Measurements from ENCODE around the gene CNPY3.

Gene CNPY3

GRCh38 chr6:42935322-42935721 lies 6.0 kb downstream of the CNPY3 start:
- H3K4me3 ChIP-seq: no peak overlapping the region
- peaks cover 30 to 64% (median 53%) of the 10 kb centered on the region in 3 donors for H3K36me3 ChIP-seq
- TF ChIP-seq, protein P1, sequence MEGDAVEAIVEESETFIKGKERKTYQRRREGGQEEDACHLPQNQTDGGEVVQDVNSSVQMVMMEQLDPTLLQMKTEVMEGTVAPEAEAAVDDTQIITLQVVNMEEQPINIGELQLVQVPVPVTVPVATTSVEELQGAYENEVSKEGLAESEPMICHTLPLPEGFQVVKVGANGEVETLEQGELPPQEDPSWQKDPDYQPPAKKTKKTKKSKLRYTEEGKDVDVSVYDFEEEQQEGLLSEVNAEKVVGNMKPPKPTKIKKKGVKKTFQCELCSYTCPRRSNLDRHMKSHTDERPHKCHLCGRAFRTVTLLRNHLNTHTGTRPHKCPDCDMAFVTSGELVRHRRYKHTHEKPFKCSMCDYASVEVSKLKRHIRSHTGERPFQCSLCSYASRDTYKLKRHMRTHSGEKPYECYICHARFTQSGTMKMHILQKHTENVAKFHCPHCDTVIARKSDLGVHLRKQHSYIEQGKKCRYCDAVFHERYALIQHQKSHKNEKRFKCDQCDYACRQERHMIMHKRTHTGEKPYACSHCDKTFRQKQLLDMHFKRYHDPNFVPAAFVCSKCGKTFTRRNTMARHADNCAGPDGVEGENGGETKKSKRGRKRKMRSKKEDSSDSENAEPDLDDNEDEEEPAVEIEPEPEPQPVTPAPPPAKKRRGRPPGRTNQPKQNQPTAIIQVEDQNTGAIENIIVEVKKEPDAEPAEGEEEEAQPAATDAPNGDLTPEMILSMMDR (IDR thresholded peaks at IDR 0.05): no peak
- no peaks in the 10 kb centered on the region for H3K9me3 ChIP-seq
- H3K4me1 ChIP-seq: peaks cover 0 to 24% (median 18%) of the 10 kb centered on the region in 4 donors
- no peak for DNase-seq
- no peaks in the 10 kb centered on the region for H3K27me3 ChIP-seq
- intact Hi-C loops (cut with DNase I; ENCODE audit: low total_unique reads): no loop called here
- no peak overlapping the region for H3K27ac ChIP-seq

GRCh38 chr6:42936398-42936797 lies 7.1 kb downstream of the CNPY3 start:
- H3K36me3 ChIP-seq: peaks cover 30 to 72% (median 53%) of the 10 kb centered on the region in 3 donors
- DNase-seq: no peak
- no peaks in the 10 kb centered on the region for H3K9me3 ChIP-seq
- no peak overlapping the region for H3K4me3 ChIP-seq
- intact Hi-C loops (cut with DNase I; ENCODE audit: low total_unique reads): no loop called here
- H3K4me1 ChIP-seq: peaks cover 0 to 14% (median 8%) of the 10 kb centered on the region in 4 donors
- TF ChIP-seq, protein P1 (IDR thresholded peaks at IDR 0.05): no peak
- no peak overlapping the region for H3K27ac ChIP-seq
- H3K27me3 ChIP-seq: no peaks in the 10 kb centered on the region

DNA sequence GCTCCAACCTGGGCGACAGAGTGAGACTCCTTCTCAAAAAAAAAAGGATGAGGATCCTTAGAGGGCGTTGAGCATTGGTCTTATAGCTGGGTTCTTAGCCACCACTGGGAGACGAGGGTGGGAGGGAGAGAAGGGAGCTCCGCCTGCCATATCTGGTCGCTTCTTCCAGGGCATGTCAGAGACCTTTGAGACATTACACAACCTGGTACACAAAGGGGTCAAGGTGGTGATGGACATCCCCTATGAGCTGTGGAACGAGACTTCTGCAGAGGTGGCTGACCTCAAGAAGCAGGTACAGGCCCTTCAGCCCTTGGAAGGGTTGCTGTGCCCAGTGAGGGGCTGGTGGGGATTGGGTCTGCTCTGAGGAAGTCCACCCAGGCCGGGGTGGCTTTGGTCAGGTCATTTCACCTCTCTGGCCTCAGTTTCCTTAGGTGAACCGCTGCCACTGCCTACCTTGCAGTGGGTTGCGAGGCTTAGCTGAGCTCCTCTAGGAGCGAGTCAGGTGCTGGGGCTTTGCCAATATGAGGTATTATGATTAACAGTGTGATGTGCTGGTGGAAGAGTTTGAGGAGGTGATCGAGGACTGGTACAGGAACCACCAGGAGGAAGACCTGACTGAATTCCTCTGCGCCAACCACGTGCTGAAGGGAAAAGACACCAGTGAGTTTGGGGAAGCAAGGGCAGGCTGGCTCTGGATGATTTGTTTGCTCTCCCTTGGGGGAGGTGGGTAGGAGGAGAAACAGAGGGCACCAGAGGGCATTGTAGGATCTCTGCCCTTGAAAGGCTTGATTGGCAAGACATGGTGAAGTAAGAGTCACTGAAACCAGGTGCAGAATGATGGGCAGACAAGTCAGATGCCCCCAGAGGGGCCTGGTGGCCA lies 8.5 kb downstream of the CNPY3 start:
- DNase-seq: no peak
- TF ChIP-seq, protein P1 (IDR thresholded peaks at IDR 0.05): no peak
- Histone ChIP-seq H3K9me3 (no peaks in the 10 kb centered on the region), H3K27ac (no peak overlapping the region), H3K36me3 (peaks cover 30 to 83% (median 59%) of the 10 kb centered on the region in 3 donors), H3K4me3 (no peak overlapping the region), H3K27me3 (no peaks in the 10 kb centered on the region), H3K4me1 (peaks cover 0 to 6% (median 2%) of the 10 kb centered on the region in 4 donors)
- intact Hi-C loops (cut with DNase I; ENCODE audit: low total_unique reads): no loop called here

GRCh38 chr6:42938428-42938796 lies 9.1 kb downstream of the CNPY3 start:
- TF ChIP-seq, protein P1 (IDR thresholded peaks at IDR 0.05): no peak
- H3K4me1 ChIP-seq: peaks cover 0 to under 1% (median 0%) of the 10 kb centered on the region in 4 donors
- no peaks in the 10 kb centered on the region for H3K27me3 ChIP-seq
- H3K27ac ChIP-seq: no peak overlapping the region
- H3K9me3 ChIP-seq: no peaks in the 10 kb centered on the region
- no peak overlapping the region for H3K4me3 ChIP-seq
- intact Hi-C loops (cut with DNase I; ENCODE audit: low total_unique reads): no loop called here
- no peak for DNase-seq
- peaks cover 30 to 84% (median 60%) of the 10 kb centered on the region in 3 donors for H3K36me3 ChIP-seq

- Histone ChIP-seq H3K36me3 (peaks cover 30 to 88% (median 68%) of the 10 kb centered on the region in 3 donors), H3K27ac (no peak overlapping the region), H3K4me1 (no peaks in the 10 kb centered on the region), H3K27me3 (no peaks in the 10 kb centered on the region), H3K9me3 (no peaks in the 10 kb centered on the region), H3K4me3 (no peak overlapping the region)
- intact Hi-C loops (cut with DNase I; ENCODE audit: low total_unique reads): no loop called here
- DNase-seq: no peak
- TF ChIP-seq, protein P1 (IDR thresholded peaks at IDR 0.05): no peak
Measured at GRCh38 chr6:42938987-42939809, 9.9 kb downstream of the CNPY3 start.
